ENCODE results near the gene RAP1B. TPM values are rescaled to one million over a fixed set of nuclear protein-coding genes. Genes with fewer than 3 reads are reported as not detected.

Gene RAP1B
- polyA plus RNA-seq, 3 donors, result 190 to 193 (median 191) TPM

GRCh38 chr12:68686595-68687521 lies 76.2 kb downstream of the RAP1B start, which contains the start of gene NUP107:
Gene NUP107 (plus strand): TSS chr12:68686978. CDS start chr12:68687066, 88 bp downstream.
- peak; percentile 96 to 97 (median 97) for DNase-seq (ENCODE audit: low read depth in 3 of 3, low spot score in 2 of 3)

GRCh38 chr12:68695454-68695853 lies 84.8 kb downstream of the RAP1B start:
- DNase-seq (ENCODE audit: low read depth in 3 of 3, low spot score in 2 of 3), result no peak

GRCh38 chr12:68699486-68699885 lies 88.8 kb downstream of the RAP1B start:
- DNase-seq (ENCODE audit: low read depth in 3 of 3, low spot score in 2 of 3), result no peak

Other genes starting within 250 kb of the RAP1B start
- gene NUP107, start 76.1 kb downstream of the RAP1B start, polyA plus RNA-seq (ENCODE audit: insufficient read length in 3 of 3), result 10 to 100 TPM; 69.3 to 79.3 (median 74.7) TPM
- gene SLC35E3, start 135.3 kb downstream of the RAP1B start, polyA plus RNA-seq (ENCODE audit: insufficient read length in 3 of 3), result 10 to 100 TPM; 15.7 to 17.9 (median 17.1) TPM
- 10 to 100 TPM; 54.9 to 60.3 (median 59.5) TPM for gene MDM2, start 197.3 kb downstream of the RAP1B start, polyA plus RNA-seq (ENCODE audit: insufficient read length in 3 of 3)